ENCODE measurements around the gene OTC. TPM values are rescaled to one million over a fixed set of nuclear protein-coding genes. Genes with fewer than 3 reads are reported as not detected.

OTC gene
- total RNA-seq: not detected
- long read RNA-seq: 0 reads

- DNase-seq (ENCODE audit: low spot score): no peak
These were observed at the start of gene OTC for GRCh38 chrX:38352362-38352761. TSS of gene OTC (plus strand) at chrX:38352604. CDS start at chrX:38352697, 93 bp downstream.

GRCh38 chrX:38304010-38304409 is 48.4 kb upstream of the OTC start:
- DNase-seq (ENCODE audit: low spot score): no peak

- no peak for DNase-seq (ENCODE audit: low spot score)
These were observed 46.4 kb upstream of the OTC start for GRCh38 chrX:38305971-38306370.

GRCh38 chrX:38311743-38312142 is 40.7 kb upstream of the OTC start:
- DNase-seq (ENCODE audit: low spot score): no peak

GRCh38 chrX:38312436-38312835 is 40.0 kb upstream of the OTC start:
- no peak for DNase-seq (ENCODE audit: low spot score)

- no peak for DNase-seq (ENCODE audit: low spot score)
These were observed 39.2 kb upstream of the OTC start for GRCh38 chrX:38313190-38313589.

- no peak for DNase-seq (ENCODE audit: low spot score)
These were observed 37.2 kb upstream of the OTC start for GRCh38 chrX:38315186-38315585.

GRCh38 chrX:38318196-38318595 is 34.2 kb upstream of the OTC start:
- no peak for DNase-seq (ENCODE audit: low spot score)

GRCh38 chrX:38318606-38319005 is 33.8 kb upstream of the OTC start:
- no peak for DNase-seq (ENCODE audit: low spot score)

- no peak for DNase-seq (ENCODE audit: low spot score)
These were observed 31.6 kb upstream of the OTC start for GRCh38 chrX:38320819-38321218.

- no peak for DNase-seq (ENCODE audit: low spot score)
These were observed 26.3 kb upstream of the OTC start for GRCh38 chrX:38326086-38326485.

- peak; percentile 97 for DNase-seq (ENCODE audit: low spot score)
These were observed 25.2 kb upstream of the OTC start, which contains the start of gene RPGR for GRCh38 chrX:38327007-38327774. TSS of gene RPGR (minus strand) at chrX:38327509. CDS start at chrX:38327367, 142 bp downstream.

- no peak for DNase-seq (ENCODE audit: low spot score)
These were observed 24.7 kb upstream of the OTC start for GRCh38 chrX:38327775-38328081.

- DNase-seq (ENCODE audit: low spot score): no peak
These were observed 19.9 kb upstream of the OTC start for GRCh38 chrX:38332505-38332904.

- no peak for DNase-seq (ENCODE audit: low spot score)
These were observed 17.0 kb upstream of the OTC start for GRCh38 chrX:38335382-38335781.

GRCh38 chrX:38336538-38337240 is 15.7 kb upstream of the OTC start:
- no peak for DNase-seq (ENCODE audit: low spot score)

- no peak for DNase-seq (ENCODE audit: low spot score)
These were observed 11.0 kb upstream of the OTC start for GRCh38 chrX:38341442-38341841.

- DNase-seq (ENCODE audit: low spot score): no peak
These were observed 9.3 kb upstream of the OTC start for GRCh38 chrX:38342853-38343778.

- no peak for DNase-seq (ENCODE audit: low spot score)
These were observed 6.3 kb upstream of the OTC start for GRCh38 chrX:38346150-38346549.

- DNase-seq (ENCODE audit: low spot score): no peak
These were observed 5.3 kb upstream of the OTC start for GRCh38 chrX:38347136-38347535.

GRCh38 chrX:38351346-38351745 is 1.1 kb upstream of the OTC start:
- no peak for DNase-seq (ENCODE audit: low spot score)

- DNase-seq (ENCODE audit: low spot score): no peak
These were observed 4.0 kb downstream of the OTC start for GRCh38 chrX:38356401-38356800.
